ENCODE data around the gene TFR2. TPM values are rescaled to one million over a fixed set of nuclear protein-coding genes. Genes with fewer than 3 reads are reported as not detected.

The TFR2 gene
- total RNA-seq, 2 donors from 2014 or later: 30.8 to 39.4 TPM

- H3K9me3 Mint-ChIP-seq: no peaks in the 10 kb centered on the region
- H3K4me1 Mint-ChIP-seq: peaks cover 15% of the 10 kb centered on the region
- H3K27ac Mint-ChIP-seq: peak overlapping the region; percentile 30
- H3K4me3 Mint-ChIP-seq: no peak overlapping the region
- peaks cover 25% of the 10 kb centered on the region for H3K36me3 Mint-ChIP-seq (ENCODE audit: low read depth)
- no peak for ATAC-seq (replicated peaks)
- H3K27me3 Mint-ChIP-seq: no peaks in the 10 kb centered on the region
Measured at GRCh38 chr7:100572281-100572948, 68.9 kb downstream of the TFR2 start.

- Mint-ChIP-seq H3K27me3 (no peaks in the 10 kb centered on the region), H3K4me1 (peaks cover 15% of the 10 kb centered on the region), H3K4me3 (no peak overlapping the region), H3K9me3 (no peaks in the 10 kb centered on the region), H3K27ac (peak overlapping the region; percentile 30), H3K36me3 (ENCODE audit: low read depth) (peaks cover 25% of the 10 kb centered on the region)
- no peak for ATAC-seq (replicated peaks)
Measured at GRCh38 chr7:100571829-100572116, 69.6 kb downstream of the TFR2 start.

- Mint-ChIP-seq H3K27ac (no peak overlapping the region), H3K36me3 (ENCODE audit: low read depth) (peaks cover 19% of the 10 kb centered on the region)
- ATAC-seq (replicated peaks): no peak
Measured at GRCh38 chr7:100570954-100571828, 70.2 kb downstream of the TFR2 start.

More at GRCh38 chr7:100570954-100571828, 70.2 kb downstream of the TFR2 start:
- peaks cover 15% of the 10 kb centered on the region for H3K4me1 Mint-ChIP-seq
- H3K27me3 Mint-ChIP-seq: no peaks in the 10 kb centered on the region
- H3K9me3 Mint-ChIP-seq: no peaks in the 10 kb centered on the region
- H3K4me3 Mint-ChIP-seq: peak overlapping the region; percentile 42

Other genes starting within 250 kb of the TFR2 start
- gene ZCWPW1, start 212.8 kb downstream of the TFR2 start, total RNA-seq: 1 to 10 TPM; 3.1 to 3.8 TPM
- 10 to 100 TPM; 59.5 to 65.2 TPM for gene MEPCE, start 211.7 kb downstream of the TFR2 start, total RNA-seq
- gene PPP1R35, start 205.1 kb downstream of the TFR2 start, total RNA-seq: 10 to 100 TPM; 51.2 to 63.6 TPM
- gene SPACDR, start 177.3 kb downstream of the TFR2 start, total RNA-seq: 10 to 100 TPM in 1 of 2 donors, 1 to 10 TPM in 1; 3.3 to 17.3 TPM
- 100 to 1,000 TPM in 1 of 2 donors, 10 to 100 TPM in 1; 88.5 to 163 TPM for gene TSC22D4, start 162.3 kb downstream of the TFR2 start, total RNA-seq
- under 1 TPM; 0.15 to 0.19 TPM for gene NYAP1, start 157.6 kb downstream of the TFR2 start, total RNA-seq
- gene AGFG2, start 102.3 kb downstream of the TFR2 start, total RNA-seq: 10 to 100 TPM; 48.3 to 50.7 TPM
- gene SAP25, start 67.7 kb downstream of the TFR2 start, total RNA-seq: 10 to 100 TPM in 1 of 2 donors, 1 to 10 TPM in 1; 7.6 to 12.9 TPM
- 10 to 100 TPM; 81.1 to 96.4 TPM for gene LRCH4, start 55.4 kb downstream of the TFR2 start, total RNA-seq
- gene FBXO24, start 55.2 kb downstream of the TFR2 start, total RNA-seq: 1 to 10 TPM; 1.5 to 5.6 TPM
- gene PCOLCE, start 39.2 kb downstream of the TFR2 start, total RNA-seq: 10 to 100 TPM; 10.7 to 22.2 TPM
- gene MOSPD3, start 29.0 kb downstream of the TFR2 start, total RNA-seq: 10 to 100 TPM; 21.0 to 32.7 TPM
- gene ACTL6B, start 14.9 kb upstream of the TFR2 start, total RNA-seq: not detected
- gene GNB2, start 32.2 kb upstream of the TFR2 start, total RNA-seq: 100 to 1,000 TPM; 181 to 271 TPM
- gene GIGYF1, start 52.7 kb upstream of the TFR2 start, total RNA-seq: 10 to 100 TPM; 40.2 to 53.1 TPM
- gene POP7, start 64.6 kb upstream of the TFR2 start, total RNA-seq: 10 to 100 TPM; 29.6 to 68.9 TPM
- gene EPO, start 78.9 kb upstream of the TFR2 start, total RNA-seq: not detected
- not detected for gene ZAN, start 92.0 kb upstream of the TFR2 start, total RNA-seq
- gene EPHB4, start 186.0 kb upstream of the TFR2 start, total RNA-seq: 1 to 10 TPM; 4.1 to 6.4 TPM
- gene SLC12A9, start 211.2 kb upstream of the TFR2 start, total RNA-seq: 10 to 100 TPM; 15.7 to 30.1 TPM
- 10 to 100 TPM; 36.5 to 43.5 TPM for gene TRIP6, start 225.8 kb upstream of the TFR2 start, total RNA-seq
- gene SRRT, start 233.6 kb upstream of the TFR2 start, total RNA-seq: 100 to 1,000 TPM; 208 to 255 TPM
- 1 to 10 TPM in 1 of 2 donors, under 1 TPM in 1; 0.79 to 3.2 TPM for gene UFSP1, start 248.2 kb upstream of the TFR2 start, total RNA-seq